Right lobe of liver (tissue), 6 donors: Measurements from ENCODE around the gene ENO2. TPM values are rescaled to one million over a fixed set of nuclear protein-coding genes. Genes with fewer than 3 reads are reported as not detected.
A peak's percentile ranks its signal among the peaks of the same experiment; 100 is the strongest.

Source experiments
- ATAC-seq, 4 donors: fragments of 200-7000 bp; cut with Tn5 transposase; one replicate each; pipeline ENCODE4 v1.9.1; 2020; ENCODE audit warnings: mild to moderate bottlenecking in 4 of 4, moderate library complexity in 4 of 4
- DNase-seq, 3 donors: peaks; one replicate each; pipeline ENCODE4 v3.0.0-alpha.2; 2020
- H3K27ac ChIP-seq, 3 donors: fragments of 200-600 bp; one replicate each; pipeline ENCODE4 v1.8.0; 2022
- H3K27me3 ChIP-seq, 2 donors: fragments of 200-600 bp; one replicate each; pipeline ENCODE4 v1.8.0; 2022
- H3K36me3 ChIP-seq, 4 donors: fragments of 200-600 bp; sonication (generic) in 1 of 4; one replicate each; pipeline versions ENCODE4 v1.5.1 to v1.8.0; 2017 to 2022; ENCODE audit warnings: control low read depth in 1 of 4
- H3K4me1 ChIP-seq, 4 donors: fragments of 200-600 bp; sonication (generic) in 1 of 4; one replicate each; pipeline versions ENCODE4 v1.5.1 to v1.8.0; 2017 to 2022; ENCODE audit warnings: control low read depth in 1 of 4
- H3K4me3 ChIP-seq, 3 donors: fragments of 200-600 bp; one replicate each; pipeline ENCODE4 v1.8.0; 2022
- H3K9me3 ChIP-seq, 4 donors: fragments of 200-600 bp; sonication (generic) in 1 of 4; one replicate each; pipeline versions ENCODE4 v1.5.1 to v1.8.0; 2017 to 2022; ENCODE audit warnings: control low read depth in 1 of 4
- CTCF ChIP-seq, 4 donors: fragments of 200-600 bp in 3 of 4; fragments of 450-650 bp in 1 of 4; IDR thresholded peaks; one replicate each; pipeline versions ENCODE4 v1.5.1 to v1.8.0; 2016 to 2022; ENCODE audit warnings: antibody characterized with exemption in 4 of 4, mild to moderate bottlenecking in 2 of 4
- POLR2A ChIP-seq: fragments of 450-650 bp; IDR thresholded peaks from one replicate; pipeline ENCODE4 v1.6.1; 2017; ENCODE audit warnings: antibody characterized with exemption, mild to moderate bottlenecking
- WGBS: methylation state at CpG from one replicate; pipeline ENCODE4 v1.1.6; 2018; ENCODE audit warnings: low coverage, low lambda C conversion rate; ENCODE audit not compliant: insufficient coverage; ENCODE audit errors: missing lambda C conversion rate; 5-methylcytosine and 5-hydroxymethylcytosine counted together
- intact Hi-C, 2 donors: fragments of 100-400 bp; cut with DNase I; formaldehyde crosslinking; loops; one replicate each; pipeline versions ENCODE4 v1.11.2 to v1.14.1; 2022
- total RNA-seq, 6 experiments: library from RNA; depleted of rRNA in 2 of 6; stranded (reverse); fragments of >200 nt in 2 of 6; fragmentation: NEBNext Ultra II Directional in 3 of 6; extraction: Animal tissue kit (Norgen Biotek cat#: 25700) in 3 of 6; gene quantifications; one replicate each; pipeline versions ENCODE4 v1.1.0 to v1.2.4, GENCODE V29; 2016 to 2023
- donor health status: DM: no; HTN: yes; CAD: no.
- donor health status: DM: no; HTN: no; CAD: no.
- donor health status: DM: no; HTN: no; CAD: no.
- donor health status: DM: no; HTN: yes; CAD: no.
- donor health status: DM: no; HTN: yes; CAD: no.

The ENO2 gene
- total RNA-seq, 6 experiments from 2014 or later = 1.1 to 9.3 (median 2.0) TPM

GRCh38 chr12:6950811-6951540, 36.6 kb downstream of the ENO2 start, which contains the start of gene PTPN6:
TSS of gene PTPN6 (plus strand) at chr12:6951356. CDS start at chr12:6951513, 157 bp downstream.
- DNase-seq = peak; percentile 69 to 86 (median 75)
- Histone ChIP-seq H3K4me1 (peaks cover 0 to 11% (median under 1%) of the 10 kb centered on the region in 4 donors), H3K27ac (peak within 1 kb of the TSS; percentile 20 to 80 (median 77)), H3K9me3 (no peaks in the 10 kb centered on the region), H3K4me3 (peak within 1 kb of the TSS; percentile 27 to 48 (median 31)), H3K36me3 (no peaks in the 10 kb centered on the region), H3K27me3 (no peaks in the 10 kb centered on the region)
- 40% methylated on average over 4 of the region's 25 CpGs for WGBS
- peak; percentile 45 for TF ChIP-seq POLR2A
- no peak for TF ChIP-seq CTCF (IDR thresholded peaks at IDR 0.05)
- peak; percentile 2 to 29 (median 6) for ATAC-seq
- intact Hi-C loops = loop anchor here in 1 of 2 donors (10.0 kb wide), 1 partner anchor 144 kb away; the partner anchor contains the start of gene C1R

GRCh38 chr12:6951551-6952120, 37.3 kb downstream of the ENO2 start:
- H3K27me3 ChIP-seq = no peaks in the 10 kb centered on the region
- intact Hi-C loops = loop anchor here in 1 of 2 donors (10.0 kb wide), 1 partner anchor 143 kb away; the partner anchor contains the start of gene C1R
- H3K4me1 ChIP-seq = peaks cover 0 to 6% (median 0%) of the 10 kb centered on the region in 4 donors
- no peaks in the 10 kb centered on the region for H3K9me3 ChIP-seq
- WGBS = 80% methylated on average over 2 of the region's 20 CpGs
- TF ChIP-seq POLR2A = no peak
- TF ChIP-seq CTCF (IDR thresholded peaks at IDR 0.05) = no peak
- ATAC-seq (no peak), DNase-seq (peak; percentile 22 to 56 (median 49))
- H3K27ac ChIP-seq = peak overlapping the region; percentile 20 to 80 (median 77)
- no peaks in the 10 kb centered on the region for H3K36me3 ChIP-seq
- H3K4me3 ChIP-seq = peak overlapping the region; percentile 10 to 48 (median 27)

GRCh38 chr12:6952121-6952862, 37.9 kb downstream of the ENO2 start:
- H3K27me3 ChIP-seq = no peaks in the 10 kb centered on the region
- ATAC-seq = no peak
- H3K4me1 ChIP-seq = no peaks in the 10 kb centered on the region
- 52% methylated on average over 11 of the region's 22 CpGs for WGBS
- no peaks in the 10 kb centered on the region for H3K36me3 ChIP-seq
- DNase-seq = peak in 2 of 3 donors; percentile 21 to 55
- peak overlapping the region in 2 of 3 donors; percentile 77 to 80 for H3K27ac ChIP-seq
- H3K9me3 ChIP-seq = no peaks in the 10 kb centered on the region
- TF ChIP-seq CTCF (IDR thresholded peaks at IDR 0.05) = no peak
- TF ChIP-seq POLR2A = no peak
- intact Hi-C loops = loop anchor here in 1 of 2 donors (10.0 kb wide), 1 partner anchor 143 kb away; the partner anchor contains the start of gene C1R
- peak overlapping the region; percentile 27 to 48 (median 31) for H3K4me3 ChIP-seq

- no peaks in the 10 kb centered on the region for H3K27me3 ChIP-seq
- H3K9me3 ChIP-seq = no peaks in the 10 kb centered on the region
- DNase-seq = peak in 1 of 3 donors; percentile 32
- no peak for ATAC-seq
- peak overlapping the region; percentile 15 to 80 (median 77) for H3K27ac ChIP-seq
- TF ChIP-seq POLR2A (no peak), CTCF (IDR thresholded peaks at IDR 0.05) (no peak)
- H3K4me1 ChIP-seq = no peaks in the 10 kb centered on the region
- WGBS = 48% methylated on average over 4 of the region's 15 CpGs
- H3K36me3 ChIP-seq = no peaks in the 10 kb centered on the region
- H3K4me3 ChIP-seq = peak overlapping the region; percentile 27 to 48 (median 31)
- intact Hi-C loops = loop anchor here in 1 of 2 donors (10.0 kb wide), 1 partner anchor 142 kb away; the partner anchor contains the start of gene C1R
These were observed 38.6 kb downstream of the ENO2 start for GRCh38 chr12:6952863-6953441.
